Fibroblast of lung (primary cell): ENCODE data around the gene SH2D3C.

Experiments
- CTCF ChIP-seq, 2 donors: IDR thresholded peaks in 1 of 2; conservative IDR thresholded peaks in 1 of 2; 1 replicate in 1 of 2; 2 replicates in 1 of 2; pipeline ENCODE4 v1.5.1; 2011 to 2012; ENCODE audit warnings: low read length in 2 of 2, control low read depth in 1 of 2, inconsistent platforms in 1 of 2, low read depth in 1 of 2, mild to moderate bottlenecking in 1 of 2
- EZH2 ChIP-seq: IDR thresholded peaks from 2 replicates; pipeline ENCODE4 v1.5.1; 2012; ENCODE audit warnings: low read length, control low read depth, mild to moderate bottlenecking; ENCODE audit errors: missing control alignments

GRCh38 chr9:127781806-127782205, 3.3 kb upstream of the SH2D3C start:
- TF ChIP-seq EZH2 (no peak), CTCF (conservative IDR thresholded peaks at IDR 0.05 in 1 of 2, IDR thresholded peaks at IDR 0.05 in 1 of 2; ENCODE audit: low read depth in 1 of 2, low read length in 2 of 2) (no peak)
